Measurements from ENCODE around the gene LSAMP.
"Not testable (repeated sequence)": the region's sequence is repeated elsewhere in the genome, so short reads cannot be mapped to it uniquely, and the experiment has no call there.

LSAMP gene

GRCh38 chr3:115800065-115800464 is 645.2 kb downstream of the LSAMP start:
- not testable (repeated sequence) for DNase-seq (ENCODE audit: low read depth)

GRCh38 chr3:115792206-115792955 is 652.9 kb downstream of the LSAMP start:
- no peak for DNase-seq (ENCODE audit: low read depth)

GRCh38 chr3:115791271-115792153 is 653.8 kb downstream of the LSAMP start:
- DNase-seq (ENCODE audit: low read depth), result not testable (repeated sequence)

- no peak for DNase-seq (ENCODE audit: low read depth)
Observed at GRCh38 chr3:115790759-115791158, 654.5 kb downstream of the LSAMP start.

- DNase-seq (ENCODE audit: low read depth), result no peak
Observed at GRCh38 chr3:115789481-115789880, 655.8 kb downstream of the LSAMP start.

GRCh38 chr3:115788921-115789470 is 656.3 kb downstream of the LSAMP start:
- no peak for DNase-seq (ENCODE audit: low read depth)

- DNase-seq (ENCODE audit: low read depth), result no peak
Observed at GRCh38 chr3:115787818-115788217, 657.5 kb downstream of the LSAMP start.

GRCh38 chr3:115785782-115786181 is 659.5 kb downstream of the LSAMP start:
- DNase-seq (ENCODE audit: low read depth), result no peak

- DNase-seq (ENCODE audit: low read depth), result no peak
Observed at GRCh38 chr3:115784739-115785536, 660.3 kb downstream of the LSAMP start.

GRCh38 chr3:115783938-115784738 is 661.1 kb downstream of the LSAMP start:
- DNase-seq (ENCODE audit: low read depth), result peak; percentile 87

- not testable (repeated sequence) for DNase-seq (ENCODE audit: low read depth)
Observed at GRCh38 chr3:115783426-115783825, 661.9 kb downstream of the LSAMP start.

GRCh38 chr3:115779011-115779410 is 666.3 kb downstream of the LSAMP start:
- DNase-seq (ENCODE audit: low read depth), result no peak

GRCh38 chr3:115772951-115773350 is 672.3 kb downstream of the LSAMP start:
- DNase-seq (ENCODE audit: low read depth), result no peak

- no peak for DNase-seq (ENCODE audit: low read depth)
Observed at GRCh38 chr3:115768661-115769060, 676.6 kb downstream of the LSAMP start.

- no peak for DNase-seq (ENCODE audit: low read depth)
Observed at GRCh38 chr3:115766587-115767482, 678.5 kb downstream of the LSAMP start.

GRCh38 chr3:115761927-115762305 is 683.4 kb downstream of the LSAMP start:
- DNase-seq (ENCODE audit: low read depth), result no peak

GRCh38 chr3:115760716-115761115 is 684.6 kb downstream of the LSAMP start:
- DNase-seq (ENCODE audit: low read depth), result no peak

GRCh38 chr3:115758076-115758763 is 687.1 kb downstream of the LSAMP start:
- DNase-seq (ENCODE audit: low read depth), result no peak

- DNase-seq (ENCODE audit: low read depth), result not testable (repeated sequence)
Observed at GRCh38 chr3:115752978-115753377, 692.3 kb downstream of the LSAMP start.
